ENCODE data around the gene PEX11A.

DNA sequence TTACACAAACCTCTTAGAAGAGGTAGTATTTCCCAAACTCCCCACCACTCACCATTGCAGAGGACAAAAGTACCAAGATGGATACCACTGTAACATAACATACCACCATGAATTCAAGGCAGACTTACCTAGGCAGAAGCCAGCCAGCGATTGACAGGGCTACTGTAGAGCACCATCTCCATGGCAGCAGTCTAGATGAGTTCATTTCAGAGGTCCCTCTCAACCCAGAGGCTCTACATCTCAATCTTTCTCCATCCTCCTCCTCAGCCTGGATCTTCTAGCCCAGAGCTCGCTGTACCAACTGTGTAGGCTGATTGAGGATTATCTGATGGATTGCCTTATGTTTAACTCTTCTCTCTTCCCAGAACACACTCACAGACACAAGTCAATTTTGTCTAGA, 9.4 kb downstream of the PEX11A start:
- no peak for TF ChIP-seq POLR2A (IDR thresholded peaks at IDR 0.05)
- TF ChIP-seq, protein P1, sequence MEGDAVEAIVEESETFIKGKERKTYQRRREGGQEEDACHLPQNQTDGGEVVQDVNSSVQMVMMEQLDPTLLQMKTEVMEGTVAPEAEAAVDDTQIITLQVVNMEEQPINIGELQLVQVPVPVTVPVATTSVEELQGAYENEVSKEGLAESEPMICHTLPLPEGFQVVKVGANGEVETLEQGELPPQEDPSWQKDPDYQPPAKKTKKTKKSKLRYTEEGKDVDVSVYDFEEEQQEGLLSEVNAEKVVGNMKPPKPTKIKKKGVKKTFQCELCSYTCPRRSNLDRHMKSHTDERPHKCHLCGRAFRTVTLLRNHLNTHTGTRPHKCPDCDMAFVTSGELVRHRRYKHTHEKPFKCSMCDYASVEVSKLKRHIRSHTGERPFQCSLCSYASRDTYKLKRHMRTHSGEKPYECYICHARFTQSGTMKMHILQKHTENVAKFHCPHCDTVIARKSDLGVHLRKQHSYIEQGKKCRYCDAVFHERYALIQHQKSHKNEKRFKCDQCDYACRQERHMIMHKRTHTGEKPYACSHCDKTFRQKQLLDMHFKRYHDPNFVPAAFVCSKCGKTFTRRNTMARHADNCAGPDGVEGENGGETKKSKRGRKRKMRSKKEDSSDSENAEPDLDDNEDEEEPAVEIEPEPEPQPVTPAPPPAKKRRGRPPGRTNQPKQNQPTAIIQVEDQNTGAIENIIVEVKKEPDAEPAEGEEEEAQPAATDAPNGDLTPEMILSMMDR (IDR thresholded peaks at IDR 0.05), result no peak
